ENCODE data around the gene SLC2A1.

DNA sequence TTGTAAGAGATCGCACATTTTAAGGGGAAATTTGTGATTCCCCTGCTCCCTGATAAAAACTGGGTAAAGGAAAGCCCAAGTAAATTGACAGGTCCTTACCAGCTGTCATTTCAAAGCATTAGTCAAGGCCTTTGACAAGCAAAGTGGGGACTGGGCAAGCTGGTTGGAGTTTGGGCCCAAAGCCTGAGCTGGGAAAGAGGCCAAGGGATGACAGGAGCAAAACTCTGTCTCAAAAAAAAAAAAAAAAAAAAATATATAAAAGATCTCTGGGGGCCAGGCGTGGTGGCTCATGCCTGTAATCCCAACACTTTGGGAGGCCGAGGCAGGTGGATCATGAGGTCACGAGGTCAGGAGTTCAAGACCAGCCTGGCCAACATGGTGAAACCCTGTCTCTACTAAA lies 36.9 kb downstream of the SLC2A1 start:
- TF ChIP-seq, protein P1, sequence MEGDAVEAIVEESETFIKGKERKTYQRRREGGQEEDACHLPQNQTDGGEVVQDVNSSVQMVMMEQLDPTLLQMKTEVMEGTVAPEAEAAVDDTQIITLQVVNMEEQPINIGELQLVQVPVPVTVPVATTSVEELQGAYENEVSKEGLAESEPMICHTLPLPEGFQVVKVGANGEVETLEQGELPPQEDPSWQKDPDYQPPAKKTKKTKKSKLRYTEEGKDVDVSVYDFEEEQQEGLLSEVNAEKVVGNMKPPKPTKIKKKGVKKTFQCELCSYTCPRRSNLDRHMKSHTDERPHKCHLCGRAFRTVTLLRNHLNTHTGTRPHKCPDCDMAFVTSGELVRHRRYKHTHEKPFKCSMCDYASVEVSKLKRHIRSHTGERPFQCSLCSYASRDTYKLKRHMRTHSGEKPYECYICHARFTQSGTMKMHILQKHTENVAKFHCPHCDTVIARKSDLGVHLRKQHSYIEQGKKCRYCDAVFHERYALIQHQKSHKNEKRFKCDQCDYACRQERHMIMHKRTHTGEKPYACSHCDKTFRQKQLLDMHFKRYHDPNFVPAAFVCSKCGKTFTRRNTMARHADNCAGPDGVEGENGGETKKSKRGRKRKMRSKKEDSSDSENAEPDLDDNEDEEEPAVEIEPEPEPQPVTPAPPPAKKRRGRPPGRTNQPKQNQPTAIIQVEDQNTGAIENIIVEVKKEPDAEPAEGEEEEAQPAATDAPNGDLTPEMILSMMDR (IDR thresholded peaks at IDR 0.05; ENCODE audit: poor library complexity), result no peak
- TF ChIP-seq EZH2phosphoT487 (IDR thresholded peaks at IDR 0.05; ENCODE audit: low read depth, severe bottlenecking, unreplicated experiment), result no peak
